ENCODE data around the gene NAALADL1. TPM values are rescaled to one million over a fixed set of nuclear protein-coding genes. Genes with fewer than 3 reads are reported as not detected.

Gene NAALADL1
- total RNA-seq, 6 experiments from 2014 or later = 0.83 to 3.5 (median 1.4) TPM

DNA sequence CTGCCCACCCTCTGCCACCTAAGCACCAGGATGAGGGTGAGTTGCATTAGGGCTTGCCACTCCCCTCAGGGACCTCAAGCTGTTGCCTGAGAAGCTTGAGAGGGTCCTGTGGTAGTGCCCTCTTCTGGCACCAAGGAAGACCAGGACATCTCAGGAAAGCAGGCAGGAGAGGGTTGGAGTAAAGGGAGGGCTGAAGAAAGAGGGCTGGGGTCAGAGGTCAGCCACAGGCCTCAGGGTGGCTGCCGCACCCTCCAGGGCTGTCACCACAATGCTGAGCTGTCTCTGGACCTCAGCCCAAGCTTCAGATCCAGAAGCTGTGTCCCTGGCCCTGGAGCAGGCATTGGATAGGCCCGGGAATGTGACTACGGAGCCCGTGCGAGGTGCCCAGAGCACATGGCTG is 13.3 kb downstream of the NAALADL1 start:
- H3K27ac ChIP-seq = no peak overlapping the region
- no peaks in the 10 kb centered on the region for H3K9me3 ChIP-seq
- 83% methylated on average over 3 of the region's 5 CpGs for WGBS (ENCODE audit: insufficient coverage, low coverage, low lambda C conversion rate, missing lambda C conversion rate)
- ATAC-seq (no peak), DNase-seq (no peak)
- H3K36me3 ChIP-seq = no peaks in the 10 kb centered on the region
- intact Hi-C loops (cut with DNase I) = no loop called here
- no peaks in the 10 kb centered on the region for H3K27me3 ChIP-seq
- H3K4me1 ChIP-seq = peaks cover 0 to 11% (median 3%) of the 10 kb centered on the region in 4 donors
- TF ChIP-seq, protein P1, sequence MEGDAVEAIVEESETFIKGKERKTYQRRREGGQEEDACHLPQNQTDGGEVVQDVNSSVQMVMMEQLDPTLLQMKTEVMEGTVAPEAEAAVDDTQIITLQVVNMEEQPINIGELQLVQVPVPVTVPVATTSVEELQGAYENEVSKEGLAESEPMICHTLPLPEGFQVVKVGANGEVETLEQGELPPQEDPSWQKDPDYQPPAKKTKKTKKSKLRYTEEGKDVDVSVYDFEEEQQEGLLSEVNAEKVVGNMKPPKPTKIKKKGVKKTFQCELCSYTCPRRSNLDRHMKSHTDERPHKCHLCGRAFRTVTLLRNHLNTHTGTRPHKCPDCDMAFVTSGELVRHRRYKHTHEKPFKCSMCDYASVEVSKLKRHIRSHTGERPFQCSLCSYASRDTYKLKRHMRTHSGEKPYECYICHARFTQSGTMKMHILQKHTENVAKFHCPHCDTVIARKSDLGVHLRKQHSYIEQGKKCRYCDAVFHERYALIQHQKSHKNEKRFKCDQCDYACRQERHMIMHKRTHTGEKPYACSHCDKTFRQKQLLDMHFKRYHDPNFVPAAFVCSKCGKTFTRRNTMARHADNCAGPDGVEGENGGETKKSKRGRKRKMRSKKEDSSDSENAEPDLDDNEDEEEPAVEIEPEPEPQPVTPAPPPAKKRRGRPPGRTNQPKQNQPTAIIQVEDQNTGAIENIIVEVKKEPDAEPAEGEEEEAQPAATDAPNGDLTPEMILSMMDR (IDR thresholded peaks at IDR 0.05) = no peak
- no peak for TF ChIP-seq POLR2A (IDR thresholded peaks at IDR 0.05)
- H3K4me3 ChIP-seq = no peak overlapping the region

DNA sequence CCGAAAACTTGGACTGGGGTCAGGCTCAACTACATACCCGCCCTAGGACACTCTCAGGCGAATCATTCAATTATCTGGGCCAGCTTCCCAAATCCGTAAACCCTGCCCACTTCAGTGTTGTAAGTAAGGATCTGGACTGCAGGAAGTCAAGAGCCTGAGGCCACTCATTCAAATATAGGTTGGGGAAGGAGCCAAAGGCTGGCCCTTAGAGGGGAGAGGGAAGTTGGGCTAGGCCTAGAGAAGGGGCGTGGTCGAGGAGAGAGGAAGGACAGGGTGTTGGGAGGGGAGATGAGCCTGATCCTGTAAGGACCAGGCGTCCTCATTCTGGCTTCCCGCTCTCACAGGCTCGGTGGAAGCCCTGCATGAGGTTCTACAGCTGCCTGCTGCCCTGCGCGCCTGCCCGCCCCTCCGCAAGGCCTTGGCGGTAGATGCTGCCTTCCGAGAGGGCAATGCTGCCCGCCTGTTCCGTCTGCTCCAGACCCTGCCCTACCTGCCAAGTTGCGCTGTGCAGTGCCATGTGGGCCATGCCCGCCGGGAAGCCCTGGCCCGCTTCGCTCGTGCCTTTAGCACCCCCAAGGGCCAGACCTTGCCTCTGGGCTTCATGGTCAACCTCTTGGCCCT is 14.4 kb downstream of the NAALADL1 start:
- Histone ChIP-seq H3K27ac (no peak overlapping the region), H3K9me3 (no peaks in the 10 kb centered on the region), H3K4me1 (peaks cover 0 to 11% (median 3%) of the 10 kb centered on the region in 4 donors), H3K4me3 (no peak overlapping the region), H3K27me3 (no peaks in the 10 kb centered on the region), H3K36me3 (no peaks in the 10 kb centered on the region)
- no peak for TF ChIP-seq POLR2A (IDR thresholded peaks at IDR 0.05)
- TF ChIP-seq, protein P1 (IDR thresholded peaks at IDR 0.05) = no peak
- intact Hi-C loops (cut with DNase I) = no loop called here
- WGBS (ENCODE audit: insufficient coverage, low coverage, low lambda C conversion rate, missing lambda C conversion rate) = 53% methylated on average over 6 of the region's 23 CpGs
- DNase-seq = no peak
- peak in 2 of 4 donors; percentile 2 for ATAC-seq

DNA sequence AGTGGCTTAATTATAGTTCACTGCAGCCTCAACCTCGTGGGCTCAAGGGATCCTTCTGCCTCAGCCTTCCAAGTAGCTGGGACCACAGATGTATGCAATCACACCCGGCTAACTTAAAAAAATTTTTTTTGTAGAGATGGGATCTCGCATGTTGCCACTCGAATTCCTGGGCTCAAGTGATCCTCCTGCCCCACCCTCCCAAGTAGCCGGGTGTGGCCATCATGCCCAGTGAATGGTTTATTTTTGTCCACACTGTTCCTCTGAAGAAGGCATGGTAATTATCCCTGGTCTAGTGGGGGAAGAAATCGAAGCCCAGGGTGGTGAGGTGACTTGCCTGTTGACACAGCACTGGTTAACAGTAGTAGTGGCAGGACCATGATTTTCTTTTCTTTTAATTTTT is 15.5 kb downstream of the NAALADL1 start:
- 84% methylated on average over 6 of the region's 6 CpGs for WGBS (ENCODE audit: insufficient coverage, low coverage, low lambda C conversion rate, missing lambda C conversion rate)
- DNase-seq (no peak), ATAC-seq (no peak)
- peaks cover 0 to 11% (median 3%) of the 10 kb centered on the region in 4 donors for H3K4me1 ChIP-seq
- intact Hi-C loops (cut with DNase I) = no loop called here
- H3K27me3 ChIP-seq = no peaks in the 10 kb centered on the region
- no peaks in the 10 kb centered on the region for H3K36me3 ChIP-seq
- TF ChIP-seq POLR2A (IDR thresholded peaks at IDR 0.05) = no peak
- TF ChIP-seq, protein P1 (IDR thresholded peaks at IDR 0.05) = no peak
- no peaks in the 10 kb centered on the region for H3K9me3 ChIP-seq
- H3K27ac ChIP-seq = no peak overlapping the region
- no peak overlapping the region for H3K4me3 ChIP-seq

DNA sequence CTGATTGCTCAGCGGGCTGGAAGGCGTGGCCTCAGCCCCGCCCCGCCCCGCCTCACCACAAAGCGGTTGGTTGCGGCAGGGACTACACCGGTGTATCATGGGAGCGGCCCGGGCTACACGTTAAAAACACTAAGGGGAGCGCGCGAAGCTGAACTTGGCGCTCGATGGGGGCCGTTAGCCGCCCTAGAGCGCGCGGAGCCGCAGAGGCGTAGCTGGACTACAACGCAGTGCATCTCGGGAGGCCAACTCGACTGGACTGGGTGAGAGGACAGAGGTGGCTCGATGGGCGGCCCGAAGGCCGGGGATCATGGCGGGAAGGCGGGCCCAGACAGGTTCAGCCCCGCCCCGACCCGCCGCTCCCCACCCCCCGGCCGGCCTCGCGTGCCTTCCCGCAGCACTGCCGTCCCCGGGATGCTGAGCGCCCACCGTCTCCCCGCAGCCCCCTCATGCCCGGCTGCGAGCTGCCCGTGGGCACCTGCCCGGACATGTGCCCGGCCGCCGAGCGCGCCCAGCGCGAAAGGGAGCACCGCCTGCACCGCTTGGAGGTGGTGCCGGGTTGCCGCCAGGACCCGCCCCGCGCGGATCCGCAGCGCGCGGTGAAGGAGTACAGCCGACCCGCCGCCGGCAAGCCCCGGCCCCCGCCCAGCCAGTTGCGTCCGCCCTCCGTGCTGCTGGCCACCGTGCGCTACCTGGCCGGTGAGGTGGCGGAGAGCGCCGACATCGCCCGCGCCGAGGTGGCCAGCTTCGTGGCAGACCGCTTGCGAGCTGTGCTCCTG is 17.3 kb downstream of the NAALADL1 start, which contains the start of gene SAC3D1:
Gene SAC3D1, plus strand, starts transcription at position 364 of the 776 bp plus-strand sequence. Its CDS starts 83 bp downstream, at position 447.
- Histone ChIP-seq H3K27ac (peak within 1 kb of the TSS; percentile 67 to 75 (median 74)), H3K9me3 (no peaks in the 10 kb centered on the region), H3K4me3 (peak within 1 kb of the TSS; percentile 86 to 96 (median 92)), H3K4me1 (peaks cover 0 to 11% (median 3%) of the 10 kb centered on the region in 4 donors), H3K36me3 (no peaks in the 10 kb centered on the region), H3K27me3 (no peaks in the 10 kb centered on the region)
- DNase-seq (peak; percentile 92 to 96 (median 96)), ATAC-seq (peak; percentile 94 to 96 (median 94))
- WGBS (ENCODE audit: insufficient coverage, low coverage, low lambda C conversion rate, missing lambda C conversion rate) = no CpG with 5 or more reads among the region's 91 CpGs
- peak; percentile 30 for TF ChIP-seq POLR2A (IDR thresholded peaks at IDR 0.05)
- TF ChIP-seq, protein P1 (IDR thresholded peaks at IDR 0.05) = no peak
- intact Hi-C loops (cut with DNase I) = no loop called here
